Testis (tissue), 2 donors: ENCODE data around the gene COL4A2.

ENCODE experiments used
- CTCF ChIP-seq, 3 experiments: fragments of 450-650 bp in 2 of 3; fragments of 200-600 bp in 1 of 3; sonication (generic) in 1 of 3; IDR thresholded peaks; one replicate each; pipeline ENCODE4 v1.5.1; 2016 to 2019; ENCODE audit warnings: antibody characterized with exemption in 3 of 3, mild to moderate bottlenecking in 2 of 3, moderate library complexity in 1 of 3
- POLR2A ChIP-seq: fragments of 450-650 bp; IDR thresholded peaks from one replicate; pipeline ENCODE4 v1.6.1; 2017; ENCODE audit warnings: antibody characterized with exemption, mild to moderate bottlenecking, moderate library complexity

DNA sequence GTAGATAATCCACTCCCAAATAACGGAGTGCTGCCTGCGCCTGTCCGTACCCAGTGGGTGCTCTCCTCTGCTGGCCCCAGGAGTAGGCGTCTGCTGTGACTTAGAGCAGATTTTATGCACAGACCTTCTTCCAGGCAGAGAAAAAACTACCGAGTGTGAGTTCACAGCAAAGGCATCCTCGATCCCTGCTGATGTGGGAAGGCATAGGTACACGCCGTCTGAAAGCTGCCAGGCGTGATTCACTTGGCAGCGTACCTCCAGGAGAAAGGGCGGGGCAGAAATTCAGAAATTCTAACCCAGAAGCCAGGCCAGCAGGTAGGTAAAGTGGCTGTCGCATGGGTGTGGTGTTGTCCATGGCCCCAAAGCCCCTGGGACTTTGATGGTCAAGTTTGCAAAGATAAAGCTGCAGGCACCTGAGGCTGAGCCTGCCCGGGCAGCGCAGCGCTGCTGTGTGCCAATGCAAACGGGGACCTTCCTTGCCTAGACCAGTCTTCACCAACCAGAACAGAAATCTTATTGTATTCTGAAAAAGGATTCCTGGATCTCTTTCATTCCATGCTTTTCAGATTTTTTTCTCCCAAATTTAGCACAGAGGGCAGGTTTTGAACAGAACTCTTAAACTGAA is 36.3 kb downstream of the COL4A2 start:
- TF ChIP-seq CTCF (IDR thresholded peaks at IDR 0.05) (no peak), POLR2A (no peak)
